ENCODE results near the gene INPP5J. TPM values are rescaled to one million over a fixed set of nuclear protein-coding genes. Genes with fewer than 3 reads are reported as not detected.
"Not testable (repeated sequence)": the region's sequence is repeated elsewhere in the genome, so short reads cannot be mapped to it uniquely, and the experiment has no call there.

Gene INPP5J
- total RNA-seq, 3 donors from 2014 or later = 21.3 to 44.0 (median 24.1) TPM

DNA sequence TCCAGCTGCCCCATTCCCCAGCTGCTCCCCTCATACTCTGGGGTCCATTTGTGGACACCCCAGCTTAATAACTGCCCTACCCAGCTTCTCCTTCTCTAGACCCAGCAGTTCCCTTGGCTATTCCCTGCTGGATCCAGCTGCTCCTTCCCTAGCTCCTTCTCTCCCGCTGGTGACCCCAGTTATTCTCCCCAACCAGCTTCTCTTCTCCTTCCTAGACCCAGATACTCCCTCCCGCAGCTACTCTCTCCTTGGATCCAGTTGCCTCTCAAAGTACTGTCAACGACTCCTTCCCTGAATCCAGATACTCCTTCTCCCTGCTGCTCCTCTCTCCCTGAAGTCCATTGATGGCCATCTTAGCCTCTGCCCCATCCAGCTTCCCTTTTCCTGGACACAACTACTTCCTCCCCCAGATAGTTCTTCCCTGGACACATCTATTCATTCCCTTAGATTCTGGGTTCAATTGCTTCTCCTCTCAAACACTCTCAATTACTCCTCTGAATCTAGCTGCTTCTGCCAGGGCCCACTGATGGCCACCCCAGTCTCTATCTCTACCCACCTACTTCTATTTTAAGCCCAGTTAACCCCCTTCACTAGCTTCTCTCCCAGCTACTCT lies 27.0 kb upstream of the INPP5J start:
- intact Hi-C loops (cut with DNase I, micrococcal nuclease) = no loop called here
- Histone ChIP-seq H3K4me3 (no peak overlapping the region), H3K36me3 (ENCODE audit: low read depth) (no peaks in the 10 kb centered on the region), H3K9me3 (no peaks in the 10 kb centered on the region), H3K4me1 (ENCODE audit: low read depth) (peaks cover 6% of the 10 kb centered on the region)
- DNase-seq (no peak), ATAC-seq (no peak)
- TF ChIP-seq, protein P1, sequence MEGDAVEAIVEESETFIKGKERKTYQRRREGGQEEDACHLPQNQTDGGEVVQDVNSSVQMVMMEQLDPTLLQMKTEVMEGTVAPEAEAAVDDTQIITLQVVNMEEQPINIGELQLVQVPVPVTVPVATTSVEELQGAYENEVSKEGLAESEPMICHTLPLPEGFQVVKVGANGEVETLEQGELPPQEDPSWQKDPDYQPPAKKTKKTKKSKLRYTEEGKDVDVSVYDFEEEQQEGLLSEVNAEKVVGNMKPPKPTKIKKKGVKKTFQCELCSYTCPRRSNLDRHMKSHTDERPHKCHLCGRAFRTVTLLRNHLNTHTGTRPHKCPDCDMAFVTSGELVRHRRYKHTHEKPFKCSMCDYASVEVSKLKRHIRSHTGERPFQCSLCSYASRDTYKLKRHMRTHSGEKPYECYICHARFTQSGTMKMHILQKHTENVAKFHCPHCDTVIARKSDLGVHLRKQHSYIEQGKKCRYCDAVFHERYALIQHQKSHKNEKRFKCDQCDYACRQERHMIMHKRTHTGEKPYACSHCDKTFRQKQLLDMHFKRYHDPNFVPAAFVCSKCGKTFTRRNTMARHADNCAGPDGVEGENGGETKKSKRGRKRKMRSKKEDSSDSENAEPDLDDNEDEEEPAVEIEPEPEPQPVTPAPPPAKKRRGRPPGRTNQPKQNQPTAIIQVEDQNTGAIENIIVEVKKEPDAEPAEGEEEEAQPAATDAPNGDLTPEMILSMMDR (IDR thresholded peaks at IDR 0.05) = no peak

DNA sequence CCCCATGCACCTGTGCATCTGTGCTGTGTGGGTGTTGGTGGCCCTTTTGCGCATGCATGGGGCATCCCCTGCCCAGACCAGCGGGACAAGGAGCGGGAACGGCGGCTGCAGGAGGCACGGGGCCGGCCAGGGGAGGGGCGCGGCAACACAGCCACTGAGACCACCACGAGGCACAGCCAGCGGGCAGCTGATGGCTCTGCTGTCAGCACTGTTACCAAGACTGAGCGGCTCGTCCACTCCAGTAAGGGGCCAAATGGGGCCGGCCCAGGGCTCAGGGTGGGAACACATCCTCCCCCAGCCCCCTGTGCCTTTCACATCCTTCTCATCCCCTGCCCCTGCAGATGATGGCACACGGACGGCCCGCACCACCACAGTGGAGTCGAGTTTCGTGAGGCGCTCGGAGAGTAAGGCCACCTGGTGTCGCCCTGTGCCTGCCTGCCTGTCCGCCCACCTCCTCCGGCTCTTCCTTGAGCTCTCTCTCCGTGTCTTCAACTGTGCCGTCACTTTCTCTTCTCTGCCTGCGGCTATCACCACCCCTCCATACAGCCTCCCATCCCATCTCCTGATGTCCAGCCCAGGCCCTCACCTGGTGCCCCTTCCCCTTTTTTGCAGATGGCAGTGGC lies 26.0 kb upstream of the INPP5J start:
- TF ChIP-seq, protein P1 (IDR thresholded peaks at IDR 0.05) = no peak
- no peaks in the 10 kb centered on the region for H3K36me3 ChIP-seq (ENCODE audit: low read depth)
- ATAC-seq = no peak
- no peaks in the 10 kb centered on the region for H3K9me3 ChIP-seq
- DNase-seq = peak in 1 of 3 donors; percentile 48
- intact Hi-C loops (cut with DNase I, micrococcal nuclease) = no loop called here
- no peak overlapping the region for H3K4me3 ChIP-seq
- peaks cover 6% of the 10 kb centered on the region for H3K4me1 ChIP-seq (ENCODE audit: low read depth)

DNA sequence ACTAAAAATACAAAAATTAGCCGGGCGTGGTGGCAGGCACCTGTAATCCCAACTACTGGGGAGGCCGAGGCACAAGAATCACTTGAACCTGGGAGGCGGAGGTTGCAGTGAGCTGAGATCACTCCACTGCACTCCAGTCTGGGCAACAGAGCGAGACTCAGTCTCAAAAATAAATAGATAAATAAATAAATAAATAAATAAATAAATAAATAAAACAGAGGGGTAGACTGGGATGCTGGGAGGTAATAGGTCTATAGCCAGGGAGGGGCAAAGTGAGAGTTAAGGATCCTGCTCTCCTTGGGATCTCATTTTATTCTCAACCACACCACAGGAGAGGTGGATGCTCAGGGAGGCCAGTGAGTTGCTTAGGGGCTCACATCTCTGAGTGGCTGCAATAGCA lies 25.2 kb upstream of the INPP5J start:
- DNase-seq; H3K4me3 ChIP-seq; H3K4me1 ChIP-seq (ENCODE audit: low read depth); ATAC-seq; intact Hi-C loops (cut with DNase I, micrococcal nuclease); H3K9me3 ChIP-seq; H3K36me3 ChIP-seq (ENCODE audit: low read depth): not testable (repeated sequence)

DNA sequence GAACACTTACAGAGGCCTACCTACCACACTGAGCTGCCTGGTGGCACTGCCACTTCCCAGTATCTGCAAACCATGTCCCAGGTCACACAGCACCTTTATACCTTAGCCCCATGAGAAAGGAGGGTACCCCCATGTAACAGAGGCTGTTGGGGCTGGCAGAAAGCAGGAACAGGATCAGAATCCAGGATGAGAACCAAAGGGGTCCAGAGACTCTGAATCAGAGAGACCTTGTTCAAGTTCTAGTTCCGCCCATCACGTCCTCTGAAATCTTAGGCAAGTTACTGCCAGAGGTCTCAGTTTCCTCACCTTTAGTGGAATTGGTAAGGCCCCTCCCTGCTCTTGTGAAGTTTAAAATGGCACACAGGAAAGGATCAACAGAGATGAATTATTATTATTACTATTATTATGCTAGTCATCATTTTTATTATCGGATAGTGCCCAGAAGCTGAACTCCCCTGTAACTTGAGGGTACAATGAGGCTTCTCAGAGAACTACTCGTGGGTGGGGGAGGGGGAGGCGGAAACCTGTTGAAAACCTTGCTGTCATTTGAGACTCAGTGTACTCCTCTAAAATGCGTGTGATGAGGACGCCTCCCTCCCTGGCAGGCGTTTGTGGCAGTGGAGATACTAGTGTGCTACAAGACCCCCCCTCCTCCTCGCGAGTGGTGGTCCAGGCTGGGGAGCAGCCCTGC lies 24.7 kb upstream of the INPP5J start:
- Histone ChIP-seq H3K9me3 (no peaks in the 10 kb centered on the region), H3K4me3 (no peak overlapping the region), H3K4me1 (ENCODE audit: low read depth) (peaks cover 6% of the 10 kb centered on the region), H3K36me3 (ENCODE audit: low read depth) (no peaks in the 10 kb centered on the region)
- no peak for ATAC-seq
- intact Hi-C loops (cut with DNase I, micrococcal nuclease) = no loop called here
- DNase-seq = no peak
- TF ChIP-seq, protein P1 (IDR thresholded peaks at IDR 0.05) = no peak

DNA sequence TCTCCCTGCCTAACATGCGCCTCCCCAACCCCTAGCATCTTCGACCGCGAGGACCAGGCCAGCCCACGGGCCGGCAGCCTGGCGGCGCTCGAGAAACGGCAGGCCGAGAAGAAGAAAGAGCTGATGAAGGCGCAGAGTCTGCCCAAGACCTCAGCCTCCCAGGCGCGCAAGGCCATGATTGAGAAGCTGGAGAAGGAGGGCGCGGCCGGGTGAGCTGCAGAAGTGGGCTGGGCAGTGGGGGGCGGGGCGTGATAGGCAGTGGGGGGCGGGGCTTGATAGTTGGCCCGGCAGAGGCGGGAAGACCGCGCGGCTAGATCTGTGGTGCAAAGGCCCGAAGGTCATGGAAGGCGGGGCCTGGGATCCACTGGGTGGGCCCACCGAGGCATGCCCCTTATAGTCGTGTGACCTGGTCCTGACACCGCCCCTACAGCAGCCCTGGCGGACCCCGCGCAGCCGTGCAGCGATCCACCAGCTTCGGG lies 24.1 kb upstream of the INPP5J start:
- no peaks in the 10 kb centered on the region for H3K36me3 ChIP-seq (ENCODE audit: low read depth)
- peak; percentile 69 for ATAC-seq

More for the DNA sequence above, 24.1 kb upstream of the INPP5J start:
- H3K4me3 ChIP-seq = no peak overlapping the region
- TF ChIP-seq, protein P1 (IDR thresholded peaks at IDR 0.05) = no peak
- no peaks in the 10 kb centered on the region for H3K9me3 ChIP-seq
- peaks cover 6% of the 10 kb centered on the region for H3K4me1 ChIP-seq (ENCODE audit: low read depth)
- intact Hi-C loops (cut with DNase I, micrococcal nuclease) = no loop called here
- peak; percentile 62 to 75 (median 70) for DNase-seq

Data from mucosa of descending colon (tissue), 3 donors.